GM19397 (cell line): ENCODE measurements around the gene SIK2.

Experiments
- ATAC-seq: cut with Tn5 transposase; IDR thresholded peaks from one replicate; pipeline ENCODE4 v1.9.1; 2021; ENCODE audit warnings: mild to moderate bottlenecking, moderate library complexity; ENCODE audit not compliant: unreplicated experiment

SIK2 gene

DNA sequence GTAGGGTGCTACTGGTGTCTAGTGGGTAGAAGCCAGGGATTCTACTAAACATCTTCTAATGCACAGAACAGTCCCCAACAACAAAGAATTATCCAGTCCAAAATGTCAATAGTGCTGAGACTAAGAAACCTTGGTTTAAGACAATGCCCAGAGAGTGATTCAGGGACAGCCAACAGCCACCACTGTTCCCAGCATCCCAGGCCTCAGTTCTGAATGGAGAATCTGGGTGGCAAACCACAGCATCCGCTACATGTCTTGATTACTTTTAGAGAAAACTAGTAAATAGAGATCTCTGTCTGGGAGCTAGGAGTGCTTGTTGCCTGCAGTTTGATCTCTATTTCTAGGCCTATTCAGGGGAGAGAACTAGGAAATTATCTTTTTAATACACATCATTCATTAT is 20.9 kb upstream of the SIK2 start:
- no peak for ATAC-seq

DNA sequence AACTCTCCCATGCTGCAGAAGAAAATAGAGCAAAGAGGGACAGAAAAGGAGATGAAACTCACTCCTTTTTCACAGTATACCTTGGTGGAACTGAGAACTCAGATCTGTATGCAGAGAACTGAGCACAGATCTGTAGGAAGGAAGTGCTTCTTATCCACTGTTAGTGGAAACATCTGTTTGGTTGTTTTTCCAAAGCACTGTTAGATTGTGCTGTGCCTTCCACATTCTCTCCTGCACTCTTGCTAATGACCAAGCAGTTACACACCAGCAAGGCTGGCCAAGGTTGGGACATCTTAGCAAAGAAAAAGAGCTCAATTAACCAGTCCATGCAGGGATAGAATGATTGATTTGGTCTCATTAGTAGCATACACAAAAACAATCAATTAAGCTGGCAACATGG is 20.1 kb upstream of the SIK2 start:
- ATAC-seq, result no peak

DNA sequence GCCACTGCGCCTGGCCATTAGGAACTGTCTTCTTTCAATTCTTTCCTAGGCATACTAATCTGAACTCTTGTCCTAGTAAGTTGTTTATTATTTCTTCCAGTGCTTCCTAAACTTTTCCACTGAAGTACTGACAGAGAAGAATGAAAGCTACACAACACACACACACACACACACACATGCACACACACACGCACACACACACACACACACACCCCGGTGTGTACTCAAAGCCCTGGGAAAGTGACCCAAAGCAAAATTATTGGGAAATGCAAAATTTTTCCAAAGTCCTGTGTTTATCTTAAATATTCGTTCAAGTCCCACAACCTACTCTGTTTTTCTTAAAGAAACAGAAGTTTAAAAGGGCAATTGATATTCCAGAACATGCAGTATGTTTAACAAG is 19.4 kb upstream of the SIK2 start:
- ATAC-seq, result no peak

DNA sequence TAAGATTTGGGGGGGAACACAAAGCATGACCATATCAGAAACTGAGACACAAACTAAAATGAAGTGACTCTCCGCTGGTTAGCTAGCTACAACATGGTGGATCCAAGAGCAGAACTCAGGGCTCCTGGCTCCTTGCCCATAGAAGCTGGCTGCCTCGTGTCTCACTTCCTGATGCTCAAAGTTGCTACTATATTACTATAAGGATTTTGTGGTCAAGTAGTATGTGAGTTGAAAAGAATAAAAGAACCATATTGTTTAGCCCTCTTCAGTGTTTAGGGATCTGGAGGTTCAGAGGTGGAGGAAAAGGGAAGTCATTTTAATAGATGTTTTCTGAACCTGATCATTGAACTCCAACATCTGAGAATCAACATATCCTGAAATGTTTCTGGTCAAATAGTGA is 16.9 kb upstream of the SIK2 start:
- no peak for ATAC-seq

DNA sequence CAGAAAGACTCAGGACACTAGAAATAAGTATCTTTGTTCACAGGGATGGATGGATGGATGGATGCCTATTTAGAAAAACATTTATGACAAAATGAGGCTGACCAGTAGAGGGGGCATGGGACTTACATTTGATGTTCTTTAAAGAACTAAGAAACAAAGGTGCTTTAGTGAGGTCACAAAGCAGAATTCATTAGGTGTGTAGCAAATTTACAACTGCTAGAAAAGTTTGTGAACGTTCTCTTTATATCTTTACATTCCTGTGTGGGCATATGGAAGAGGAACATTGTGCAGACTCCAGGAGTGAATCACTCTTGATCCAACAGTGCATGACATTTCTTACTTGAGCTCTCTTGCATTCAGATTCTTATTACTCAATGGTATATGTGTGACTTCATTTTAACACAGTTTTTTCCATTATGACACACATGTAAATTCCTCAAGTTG is 15.8 kb upstream of the SIK2 start:
- no peak for ATAC-seq

DNA sequence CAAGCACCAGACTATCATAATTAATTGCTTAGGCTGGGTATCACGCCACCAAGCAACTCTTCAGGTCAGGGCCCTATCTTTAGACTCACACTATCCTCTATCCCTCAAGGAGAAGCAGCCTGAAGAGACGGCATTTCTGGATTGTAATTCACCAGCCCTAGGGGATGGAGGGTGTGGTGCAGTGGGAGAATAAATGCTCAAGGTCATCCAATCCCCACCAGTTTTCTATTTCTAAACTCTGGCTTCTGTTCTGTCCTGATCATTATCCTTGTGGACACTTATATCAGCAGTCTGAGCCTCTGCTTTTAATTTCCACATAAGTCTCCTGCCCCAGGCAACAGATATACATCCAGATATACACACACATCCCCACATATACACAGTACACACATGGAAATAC is 13.1 kb upstream of the SIK2 start:
- no peak for ATAC-seq

DNA sequence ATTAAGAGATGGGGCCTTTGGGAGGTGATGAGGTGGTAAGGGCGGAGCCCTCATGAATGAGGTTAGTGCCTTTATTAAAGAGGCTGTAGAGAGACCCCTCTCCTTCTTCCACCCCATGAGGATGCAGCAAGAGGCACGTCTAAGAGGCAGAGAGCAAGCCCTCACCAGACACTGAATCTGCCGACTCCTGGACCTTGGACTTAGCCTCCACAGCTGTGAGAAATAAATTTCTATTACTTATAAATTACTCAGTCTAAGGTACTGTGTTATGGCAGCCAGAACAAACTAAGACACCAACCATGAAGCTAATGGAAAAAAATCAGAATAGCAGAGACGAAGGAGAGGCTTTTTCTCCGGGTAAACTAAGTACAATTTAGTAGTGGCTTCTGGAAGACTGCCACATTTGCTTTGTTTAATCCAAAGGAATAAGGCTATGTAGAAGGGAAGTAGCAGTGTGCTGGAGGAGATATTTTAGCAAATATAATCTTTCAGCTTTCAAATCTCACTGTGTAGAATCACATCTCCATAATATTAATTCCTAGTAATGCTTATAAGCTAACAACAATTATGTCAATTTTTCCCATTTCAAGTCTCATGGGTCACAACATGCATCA is 12.3 kb upstream of the SIK2 start:
- ATAC-seq, result no peak

DNA sequence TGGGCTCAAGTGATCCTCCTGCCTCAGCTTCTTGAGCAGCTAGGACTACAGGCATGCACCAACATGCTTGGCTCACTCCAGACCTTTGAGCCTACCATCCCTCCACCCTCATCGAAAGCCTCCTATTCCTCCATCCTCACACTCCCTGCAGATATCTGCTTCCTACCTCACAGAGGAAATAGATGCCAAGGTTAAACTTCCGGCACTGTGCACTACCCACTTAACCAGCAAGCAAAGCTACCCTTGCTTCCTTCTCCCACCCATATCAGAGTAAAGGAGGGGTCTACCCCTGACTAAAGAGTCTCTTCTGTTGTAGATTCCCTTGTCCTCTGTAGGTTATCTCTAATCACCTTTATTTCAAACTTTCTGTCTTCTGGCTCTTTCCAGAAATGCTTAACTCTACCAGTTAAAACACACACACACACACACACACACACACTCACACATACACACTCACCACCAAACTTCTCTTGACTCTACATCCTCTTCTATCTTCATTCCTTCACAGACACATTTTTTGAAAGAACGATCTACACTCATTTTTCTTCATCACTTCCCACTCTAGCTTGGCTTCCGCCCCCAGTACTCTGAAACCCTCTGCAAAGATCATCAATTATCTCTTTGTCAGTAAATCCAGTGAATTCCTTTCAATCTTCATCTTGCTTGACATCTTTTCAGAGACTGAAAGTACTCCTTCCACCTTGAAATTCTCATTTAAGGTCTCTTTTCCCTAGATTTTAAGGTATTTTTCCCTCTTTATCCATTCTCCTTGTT is 10.9 kb upstream of the SIK2 start:
- no peak for ATAC-seq

DNA sequence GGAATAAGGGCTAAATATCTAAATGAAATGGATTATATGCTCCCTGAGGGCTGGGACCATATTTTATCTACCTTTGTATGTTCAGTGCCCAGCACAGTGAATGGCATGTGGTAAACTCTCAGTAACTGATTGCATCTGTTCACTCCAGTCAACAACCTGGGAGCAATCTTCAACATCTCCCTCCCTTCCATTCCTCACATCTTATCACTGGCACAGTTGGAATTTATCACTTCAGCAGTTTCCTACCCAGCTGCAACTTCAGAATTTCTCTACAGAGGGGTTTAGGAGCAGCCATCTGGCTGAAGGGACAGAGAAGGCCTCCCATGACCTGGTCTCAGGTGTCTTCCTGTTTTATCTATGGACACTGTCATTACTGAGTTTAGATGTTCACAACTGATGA is 9.8 kb upstream of the SIK2 start:
- ATAC-seq, result no peak

DNA sequence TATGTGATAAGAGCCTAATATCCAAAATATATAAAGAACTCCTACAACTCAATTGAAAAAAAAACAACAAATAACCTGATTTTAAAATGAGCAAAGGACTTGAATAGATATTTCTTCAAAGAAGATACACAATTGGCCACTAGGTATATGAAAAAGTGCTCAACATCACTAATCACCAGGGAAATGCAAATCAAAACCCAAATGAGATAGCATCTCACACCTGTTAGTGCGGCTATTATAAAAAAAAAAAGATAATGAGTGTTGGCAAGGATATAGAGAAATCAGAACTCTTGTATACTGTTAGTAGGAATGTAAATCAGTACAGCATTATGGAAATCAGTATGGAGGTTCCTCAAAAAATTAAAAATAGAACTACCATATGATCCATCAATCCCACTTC is 5.9 kb upstream of the SIK2 start:
- no peak for ATAC-seq

DNA sequence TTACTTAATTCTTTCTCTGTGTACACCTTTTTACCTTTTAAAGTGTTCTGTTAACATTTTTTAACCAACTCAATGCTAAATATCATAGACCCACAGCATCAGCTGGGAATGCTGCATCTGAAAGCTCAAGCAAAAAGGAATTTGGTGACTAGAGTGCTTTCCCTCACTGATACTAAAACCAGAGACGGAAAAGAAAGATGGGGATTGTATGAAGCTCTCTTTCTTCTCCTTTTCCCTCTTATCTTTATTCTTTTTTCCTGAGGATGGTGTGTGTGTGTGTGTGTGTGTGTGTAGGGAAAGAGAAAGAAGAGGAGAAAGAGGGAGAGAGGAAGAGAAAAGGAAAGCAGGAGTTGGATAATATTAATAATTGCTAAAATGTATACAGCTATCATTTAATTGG is 4.1 kb upstream of the SIK2 start:
- ATAC-seq, result no peak

DNA sequence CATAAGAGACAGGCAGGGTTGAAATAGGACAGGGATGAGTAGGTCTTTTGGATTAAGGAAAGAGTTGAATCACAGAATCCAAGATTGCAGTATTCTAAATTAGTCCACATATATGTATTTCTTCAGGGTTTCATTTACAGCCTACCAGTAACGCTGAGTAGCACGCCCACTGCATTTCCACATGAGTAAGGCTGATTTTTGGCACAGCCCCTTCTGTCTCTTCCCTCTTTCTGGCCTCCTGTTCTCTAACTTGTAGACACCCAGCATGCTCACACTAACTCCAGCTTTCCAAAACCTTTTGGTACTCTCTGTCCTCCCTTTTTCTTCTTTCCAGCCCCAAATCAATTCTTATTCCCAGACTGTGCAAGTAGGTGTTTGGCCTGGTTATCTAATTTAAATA is 3.7 kb upstream of the SIK2 start:
- no peak for ATAC-seq

DNA sequence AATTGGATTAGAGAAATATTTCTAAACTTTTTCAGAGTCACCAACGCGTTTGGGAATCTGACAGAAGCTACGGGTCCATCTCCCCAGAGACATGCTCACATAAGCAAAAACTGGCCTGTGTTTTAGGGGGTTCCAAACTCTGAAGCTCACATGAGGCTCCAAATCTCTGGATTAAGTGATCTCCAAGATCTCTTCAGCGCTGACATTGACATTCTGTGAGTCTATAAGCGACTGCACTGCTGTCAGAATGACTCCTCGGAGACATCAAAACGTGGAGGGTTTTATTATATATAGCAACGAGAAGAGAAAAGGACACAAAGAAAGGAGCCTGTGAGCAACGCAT is 642 bp upstream of the SIK2 start:
- no peak for ATAC-seq

DNA sequence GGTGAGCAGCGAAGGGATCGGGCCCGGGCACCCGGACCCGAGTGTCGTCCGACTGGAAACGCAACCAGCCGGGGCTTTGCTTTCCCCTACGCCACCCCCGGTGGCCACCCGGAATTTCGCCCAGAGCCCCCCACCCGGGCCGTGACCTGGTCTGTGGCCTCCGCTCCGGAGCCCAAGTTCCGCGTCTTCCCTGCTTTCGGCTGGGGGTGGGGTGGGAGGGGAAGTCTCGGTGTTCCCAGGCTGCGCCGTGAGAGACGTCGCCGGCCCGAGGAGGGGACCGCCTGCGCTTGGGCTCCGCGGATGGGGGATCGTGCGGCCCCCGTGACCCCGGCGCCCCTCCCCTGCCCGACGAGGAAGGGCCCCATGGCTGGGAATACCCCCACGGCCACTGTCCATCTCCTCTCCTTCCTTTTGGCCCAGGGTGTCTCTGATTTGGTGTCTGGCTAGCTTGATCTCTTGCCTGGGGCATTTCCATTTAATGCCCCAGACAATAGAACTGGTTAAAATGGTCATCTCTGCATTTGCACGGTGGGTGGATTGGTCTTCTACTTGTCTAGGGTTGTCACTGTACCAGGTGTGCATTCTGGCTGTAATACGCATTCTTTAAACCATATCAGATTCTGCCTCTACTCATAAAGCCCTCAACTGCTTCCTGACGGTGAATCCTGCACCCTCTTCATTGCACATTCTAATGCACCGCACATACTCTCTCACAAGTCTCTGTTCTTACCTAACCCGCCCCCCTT is 789 bp downstream of the SIK2 start:
- no peak for ATAC-seq

DNA sequence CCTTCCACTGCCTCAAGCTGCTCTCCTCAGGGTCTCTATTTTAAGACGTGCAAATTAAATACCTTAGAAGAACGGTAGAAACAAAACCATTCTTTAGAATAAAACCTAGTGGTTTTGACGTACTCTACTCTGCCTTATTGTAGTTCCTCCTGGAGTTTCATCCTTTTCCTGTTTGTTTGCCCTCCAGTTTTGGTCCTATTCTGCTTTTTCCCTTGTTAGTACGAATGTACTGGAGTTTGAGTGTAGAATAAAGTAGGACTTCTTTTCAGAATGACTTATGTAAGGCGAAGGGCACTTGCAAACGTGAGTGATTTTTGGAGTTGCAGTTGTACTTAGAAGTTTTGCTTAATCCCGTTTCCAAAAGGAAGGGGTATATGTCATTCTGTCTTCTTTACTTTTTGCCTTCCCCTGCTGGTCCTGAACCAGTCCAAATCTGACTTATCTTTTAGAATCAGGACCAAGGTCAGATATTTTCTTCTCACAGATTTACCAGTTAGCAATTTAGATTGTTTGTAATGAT is 1.4 kb downstream of the SIK2 start:
- ATAC-seq, result no peak

DNA sequence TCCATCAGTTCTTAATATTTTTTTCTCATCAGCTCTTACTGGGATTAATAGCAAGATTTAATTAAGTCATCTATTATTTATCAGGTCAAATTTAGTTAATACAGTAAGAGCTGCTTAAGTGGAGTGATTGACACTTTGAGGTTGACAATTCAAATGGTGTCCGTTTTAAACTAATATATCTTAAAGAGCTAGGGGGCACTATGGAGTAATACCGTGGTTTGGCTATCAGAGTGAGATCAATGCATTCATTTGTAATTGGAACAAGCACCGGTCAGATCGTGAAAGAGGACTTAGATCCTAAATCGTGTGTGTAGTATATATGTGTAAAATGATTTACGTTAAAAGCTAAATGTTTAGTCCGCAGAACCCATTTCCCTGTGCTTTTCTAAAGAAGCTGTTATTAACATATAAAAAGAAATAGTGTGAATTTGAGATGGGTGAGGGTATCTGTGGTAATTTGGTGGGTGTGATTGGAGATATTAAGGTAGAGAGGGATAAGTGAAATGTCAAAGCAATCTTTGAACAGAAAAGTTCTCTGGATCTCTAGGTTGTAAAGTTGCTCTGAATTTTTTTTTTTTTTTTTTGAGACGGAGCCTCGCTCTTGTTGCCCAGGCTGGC is 2.3 kb downstream of the SIK2 start:
- no peak for ATAC-seq

DNA sequence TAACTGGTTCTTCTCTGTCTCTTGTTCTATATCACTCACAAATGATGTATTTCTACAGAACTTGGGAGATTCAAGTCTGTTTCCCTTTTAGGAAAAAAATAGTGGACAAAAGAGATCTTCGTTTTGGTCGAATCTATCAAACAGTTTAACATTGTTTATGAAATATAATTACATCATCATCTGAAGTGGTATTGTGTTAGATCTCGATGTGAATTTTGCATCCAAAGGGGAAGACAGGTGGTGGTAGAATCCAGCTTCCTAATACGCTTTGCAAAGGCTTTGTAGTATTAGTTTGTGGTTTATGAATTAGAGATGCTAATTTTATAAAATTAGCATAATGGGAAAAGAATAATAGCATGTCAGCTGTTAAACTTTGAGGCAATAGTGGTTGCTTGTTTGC is 3.4 kb downstream of the SIK2 start:
- no peak for ATAC-seq

DNA sequence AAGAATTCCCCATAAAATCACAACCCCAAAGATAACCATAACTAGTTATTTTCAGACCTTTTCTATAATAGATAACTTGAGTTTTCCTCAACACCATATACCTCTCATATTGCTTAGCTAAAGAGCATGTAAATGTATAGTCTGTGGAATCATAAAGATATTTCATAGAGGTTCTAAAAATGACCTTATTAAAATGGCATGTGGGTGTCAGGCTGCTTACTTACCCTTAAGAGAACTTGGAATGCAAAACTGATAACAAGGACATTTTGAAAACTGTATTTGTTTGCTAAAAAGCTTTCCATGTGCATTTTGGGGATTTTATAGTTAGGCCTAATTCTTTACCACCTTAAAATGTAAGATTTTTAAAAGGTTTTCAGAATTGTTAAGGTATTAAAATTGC is 4.7 kb downstream of the SIK2 start:
- ATAC-seq, result no peak

DNA sequence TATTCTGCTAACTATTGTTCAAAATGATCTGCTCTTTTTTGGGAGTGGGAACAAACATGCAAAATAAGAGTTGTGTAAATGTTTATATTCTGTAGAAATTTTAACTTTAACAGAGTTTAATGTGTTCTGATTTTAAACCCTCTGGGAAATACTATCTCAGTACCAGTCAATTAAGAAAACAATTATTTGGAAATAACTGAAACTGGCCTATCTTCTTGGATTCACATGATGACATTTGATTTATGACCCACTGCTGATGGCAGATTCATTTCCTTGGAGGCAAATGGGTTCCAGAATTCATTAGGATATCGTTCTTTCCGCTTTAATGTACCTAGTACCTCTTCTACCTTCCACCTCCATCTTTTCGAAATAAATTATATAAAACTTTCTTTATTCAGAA is 5.5 kb downstream of the SIK2 start:
- no peak for ATAC-seq

DNA sequence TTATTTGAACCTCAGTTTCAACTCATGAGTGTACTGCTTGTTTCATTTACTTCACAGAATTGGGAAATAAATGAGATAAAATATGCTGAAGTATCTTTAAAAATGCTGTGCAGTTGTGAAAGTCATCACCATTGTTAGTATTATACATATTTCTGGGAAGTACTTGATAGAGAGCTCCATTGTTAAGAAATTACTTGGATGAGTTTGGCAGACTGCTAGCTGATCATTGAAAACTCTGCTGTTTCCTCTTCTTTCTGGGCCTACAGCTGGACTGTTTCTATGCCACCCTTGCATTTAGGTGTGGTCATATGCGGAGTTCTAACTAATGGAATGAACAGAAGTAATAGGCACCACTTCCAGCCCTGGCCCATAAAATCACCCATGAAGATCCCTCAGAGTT is 10.0 kb downstream of the SIK2 start:
- ATAC-seq, result no peak

DNA sequence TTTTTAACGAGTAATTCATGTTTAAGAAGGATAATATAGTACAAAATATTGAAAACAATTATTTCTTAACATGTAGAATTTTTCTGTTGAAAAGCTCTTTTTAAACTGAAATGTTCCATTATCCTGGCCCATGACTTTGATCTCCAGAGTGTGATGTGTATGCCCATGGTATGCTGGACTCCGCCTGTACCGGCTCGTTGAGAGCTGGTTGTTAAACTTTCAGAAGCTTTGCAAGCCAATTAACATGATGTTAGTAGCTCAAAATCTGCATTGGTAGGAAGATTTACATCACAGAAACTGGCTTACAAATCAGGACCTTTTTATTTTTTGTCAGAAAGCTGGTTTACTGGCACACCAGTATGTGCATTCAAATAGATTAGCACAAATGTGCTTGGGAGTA is 15.0 kb downstream of the SIK2 start:
- ATAC-seq, result no peak

DNA sequence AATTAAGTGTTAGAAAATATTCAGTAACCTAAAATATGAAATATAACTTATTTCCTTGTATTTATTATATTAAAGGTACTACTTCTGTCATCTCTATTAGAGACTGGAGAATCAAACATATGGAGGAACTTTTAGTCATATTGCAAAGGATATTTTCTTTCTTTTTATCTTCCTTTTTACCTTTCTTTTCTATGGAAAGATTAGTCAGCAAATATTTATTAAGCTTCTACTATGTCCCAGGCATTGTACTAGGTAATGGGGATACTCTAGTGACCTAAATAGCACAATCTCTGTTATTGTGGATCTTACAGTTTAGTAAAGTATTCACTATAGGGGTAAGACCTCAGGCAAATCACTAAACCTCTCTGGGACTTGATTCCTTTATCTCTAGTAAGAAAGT is 18.3 kb downstream of the SIK2 start:
- no peak for ATAC-seq
